OCI-LY7 (cell line): ENCODE results near the gene C20orf204.

Source experiments
- EZH2phosphoT487 ChIP-seq: fragments of 200-600 bp; sonication (generic); IDR thresholded peaks from 2 replicates; pipeline ENCODE4 v1.6.1; 2018; ENCODE audit warnings: low read depth, borderline replicate concordance, mild to moderate bottlenecking, mixed run types, antibody characterized with exemption, low read length, moderate library complexity, mixed read lengths
- TF ChIP-seq, protein P1 (sequence below): fragments of 200-600 bp; sonication (generic); conservative IDR thresholded peaks from 2 replicates; pipeline ENCODE4 v1.5.1; 2014; ENCODE audit warnings: mild to moderate bottlenecking, antibody characterized with exemption, low read length, moderate library complexity, mixed read lengths

DNA sequence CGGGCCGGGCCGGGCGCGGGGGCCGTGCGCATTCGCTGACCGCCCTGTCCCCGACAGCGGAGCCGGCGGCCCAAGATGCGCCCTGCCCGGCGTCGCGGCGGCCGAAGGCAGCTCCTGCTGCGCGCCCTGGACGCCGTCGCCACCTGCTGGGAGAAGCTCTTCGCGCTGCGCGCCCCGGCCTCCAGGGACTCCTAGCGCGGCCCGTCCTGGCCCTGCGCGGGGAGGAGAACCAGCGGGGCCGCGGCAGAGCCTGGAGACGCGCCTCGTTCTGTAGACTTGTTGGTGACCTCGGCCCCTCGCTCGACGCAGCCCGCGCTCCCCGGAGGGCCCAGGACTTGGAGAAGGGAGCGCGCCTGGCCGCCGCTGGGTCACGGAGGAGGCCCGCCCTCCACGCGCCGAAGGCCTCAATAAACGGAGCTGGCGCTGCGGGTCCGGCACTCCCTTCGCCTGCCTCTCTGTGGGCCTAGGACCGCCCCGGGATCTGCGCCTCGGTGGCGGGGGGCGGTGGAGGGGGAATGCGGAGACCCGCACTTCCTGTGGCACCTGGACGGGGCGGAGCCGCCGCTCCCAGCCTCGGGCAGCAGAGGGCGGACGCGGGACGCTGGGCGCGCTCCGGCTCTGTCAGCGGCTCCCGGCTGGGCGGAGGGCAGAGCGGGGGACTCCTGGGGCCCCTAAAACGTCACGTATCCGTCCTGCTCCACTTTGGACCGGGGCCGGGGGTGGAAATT is 2.7 kb downstream of the C20orf204 start:
- TF ChIP-seq, protein P1, sequence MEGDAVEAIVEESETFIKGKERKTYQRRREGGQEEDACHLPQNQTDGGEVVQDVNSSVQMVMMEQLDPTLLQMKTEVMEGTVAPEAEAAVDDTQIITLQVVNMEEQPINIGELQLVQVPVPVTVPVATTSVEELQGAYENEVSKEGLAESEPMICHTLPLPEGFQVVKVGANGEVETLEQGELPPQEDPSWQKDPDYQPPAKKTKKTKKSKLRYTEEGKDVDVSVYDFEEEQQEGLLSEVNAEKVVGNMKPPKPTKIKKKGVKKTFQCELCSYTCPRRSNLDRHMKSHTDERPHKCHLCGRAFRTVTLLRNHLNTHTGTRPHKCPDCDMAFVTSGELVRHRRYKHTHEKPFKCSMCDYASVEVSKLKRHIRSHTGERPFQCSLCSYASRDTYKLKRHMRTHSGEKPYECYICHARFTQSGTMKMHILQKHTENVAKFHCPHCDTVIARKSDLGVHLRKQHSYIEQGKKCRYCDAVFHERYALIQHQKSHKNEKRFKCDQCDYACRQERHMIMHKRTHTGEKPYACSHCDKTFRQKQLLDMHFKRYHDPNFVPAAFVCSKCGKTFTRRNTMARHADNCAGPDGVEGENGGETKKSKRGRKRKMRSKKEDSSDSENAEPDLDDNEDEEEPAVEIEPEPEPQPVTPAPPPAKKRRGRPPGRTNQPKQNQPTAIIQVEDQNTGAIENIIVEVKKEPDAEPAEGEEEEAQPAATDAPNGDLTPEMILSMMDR, result peak; percentile 73
- TF ChIP-seq EZH2phosphoT487, result no peak
